GM21786 (cell line): Measurements from ENCODE around the gene PGAM2.
"Not testable (repeated sequence)": the region's sequence is repeated elsewhere in the genome, so short reads cannot be mapped to it uniquely, and the experiment has no call there.

Experiments
- ATAC-seq: cut with Tn5 transposase; IDR thresholded peaks from one replicate; pipeline ENCODE4 v1.9.1; 2021; ENCODE audit not compliant: unreplicated experiment

PGAM2 gene

GRCh38 chr7:44033971-44034844 lies 31.2 kb downstream of the PGAM2 start:
- not testable (repeated sequence) for ATAC-seq

GRCh38 chr7:44032031-44032430 lies 33.3 kb downstream of the PGAM2 start:
- not testable (repeated sequence) for ATAC-seq

- ATAC-seq = not testable (repeated sequence)
Observed at GRCh38 chr7:44031319-44031718, 34.0 kb downstream of the PGAM2 start.

- not testable (repeated sequence) for ATAC-seq
Observed at GRCh38 chr7:44030029-44030428, 35.3 kb downstream of the PGAM2 start.

- ATAC-seq = not testable (repeated sequence)
Observed at GRCh38 chr7:44029433-44029832, 35.9 kb downstream of the PGAM2 start.

GRCh38 chr7:44022796-44023467 lies 42.4 kb downstream of the PGAM2 start:
- ATAC-seq = not testable (repeated sequence)

- not testable (repeated sequence) for ATAC-seq
Observed at GRCh38 chr7:44022069-44022468, 43.3 kb downstream of the PGAM2 start.

GRCh38 chr7:44019825-44020224 lies 45.5 kb downstream of the PGAM2 start:
- ATAC-seq = not testable (repeated sequence)

GRCh38 chr7:44018857-44019807 lies 46.2 kb downstream of the PGAM2 start:
- ATAC-seq = peak; percentile 89

- not testable (repeated sequence) for ATAC-seq
Observed at GRCh38 chr7:44015090-44015489, 50.3 kb downstream of the PGAM2 start.
